ENCODE measurements around the gene HELZ. TPM values are rescaled to one million over a fixed set of nuclear protein-coding genes. Genes with fewer than 3 reads are reported as not detected.

Gene HELZ
- total and polyA plus RNA-seq, 4 donors, result 5.5 to 175 (median 27.8) TPM

DNA sequence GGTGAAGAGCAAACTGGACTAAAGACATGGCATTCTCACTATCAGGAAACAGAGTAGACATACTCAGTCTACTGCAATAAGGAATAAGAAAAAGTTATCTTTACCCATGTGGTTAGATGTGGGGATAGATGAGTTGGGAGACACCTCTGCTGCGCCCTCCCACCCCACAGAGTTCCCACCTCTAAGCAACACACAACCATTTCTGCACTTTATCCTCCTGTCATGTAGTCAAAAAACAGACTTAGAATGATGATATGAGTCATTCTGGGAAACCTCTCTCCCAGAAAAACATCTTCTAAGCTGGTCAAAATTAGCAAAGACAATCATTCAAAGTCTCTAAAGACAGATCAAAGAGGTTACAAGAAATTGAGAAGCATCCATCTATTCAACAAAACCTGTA lies 105.7 kb downstream of the HELZ start:
- no peak for TF ChIP-seq CTCF (IDR thresholded peaks at IDR 0.05; ENCODE audit: control extremely low read depth, extremely low read depth)
- WGBS, 2 donors, result 97 to 100% methylated on average over 1 of the region's 1 CpG
- Histone ChIP-seq H3K27me3 (ENCODE audit: control insufficient read depth in 3 of 3, insufficient read depth in 3 of 3, low read length in 2 of 3) (no peaks in the 10 kb centered on the region), H3K36me3 (ENCODE audit: control insufficient read depth in 4 of 4, insufficient read depth in 4 of 4, low read length in 4 of 4) (peaks cover 6 to 23% (median 15%) of the 10 kb centered on the region in 4 donors), H3K4me3 (no peak overlapping the region), H3K4me1 (ENCODE audit: control insufficient read depth in 5 of 5, insufficient read depth in 5 of 5, low read length in 5 of 5) (peaks cover 0 to 2% (median 0%) of the 10 kb centered on the region in 5 donors), H3K9ac (ENCODE audit: insufficient read depth in 1 of 2, low read length in 2 of 2) (no peak overlapping the region), H3K9me3 (ENCODE audit: control insufficient read depth in 4 of 4, insufficient read depth in 3 of 4, low read length in 3 of 4) (no peaks in the 10 kb centered on the region), H3K27ac (ENCODE audit: low read depth in 1 of 2, low read length in 1 of 2) (no peak overlapping the region)
- ATAC-seq (ENCODE audit: insufficient read depth, low FRiP score) (no peak), DNase-seq (no peak)

GRCh38 chr17:67138392-67138791 lies 106.6 kb downstream of the HELZ start:
- ATAC-seq (ENCODE audit: insufficient read depth, low FRiP score) (no peak), DNase-seq (no peak)
- Histone ChIP-seq H3K27me3 (ENCODE audit: control insufficient read depth in 3 of 3, insufficient read depth in 3 of 3, low read length in 2 of 3) (no peaks in the 10 kb centered on the region), H3K36me3 (ENCODE audit: control insufficient read depth in 4 of 4, insufficient read depth in 4 of 4, low read length in 4 of 4) (peaks cover 6 to 23% (median 12%) of the 10 kb centered on the region in 4 donors), H3K4me1 (ENCODE audit: control insufficient read depth in 5 of 5, insufficient read depth in 5 of 5, low read length in 5 of 5) (peaks cover 0 to 2% (median 0%) of the 10 kb centered on the region in 5 donors), H3K9ac (ENCODE audit: insufficient read depth in 1 of 2, low read length in 2 of 2) (no peak overlapping the region), H3K4me3 (no peak overlapping the region), H3K27ac (ENCODE audit: low read depth in 1 of 2, low read length in 1 of 2) (no peak overlapping the region), H3K9me3 (ENCODE audit: control insufficient read depth in 4 of 4, insufficient read depth in 3 of 4, low read length in 3 of 4) (no peaks in the 10 kb centered on the region)
- no peak for TF ChIP-seq CTCF (IDR thresholded peaks at IDR 0.05; ENCODE audit: control extremely low read depth, extremely low read depth)

GRCh38 chr17:67137860-67138259 lies 107.1 kb downstream of the HELZ start:
- no peak overlapping the region for H3K27ac ChIP-seq (ENCODE audit: low read depth in 1 of 2, low read length in 1 of 2)
- no peak for TF ChIP-seq CTCF (IDR thresholded peaks at IDR 0.05; ENCODE audit: control extremely low read depth, extremely low read depth)
- no peak overlapping the region for H3K9ac ChIP-seq (ENCODE audit: insufficient read depth in 1 of 2, low read length in 2 of 2)
- no peak overlapping the region for H3K4me3 ChIP-seq
- H3K27me3 ChIP-seq (ENCODE audit: control insufficient read depth in 3 of 3, insufficient read depth in 3 of 3, low read length in 2 of 3), result no peaks in the 10 kb centered on the region
- WGBS, 2 donors, result 67 to 76% methylated on average over 5 of the region's 5 CpGs
- DNase-seq (no peak), ATAC-seq (ENCODE audit: insufficient read depth, low FRiP score) (no peak)
- H3K9me3 ChIP-seq (ENCODE audit: control insufficient read depth in 4 of 4, insufficient read depth in 3 of 4, low read length in 3 of 4), result no peaks in the 10 kb centered on the region
- peaks cover 6 to 23% (median 8%) of the 10 kb centered on the region in 4 donors for H3K36me3 ChIP-seq (ENCODE audit: control insufficient read depth in 4 of 4, insufficient read depth in 4 of 4, low read length in 4 of 4)
- H3K4me1 ChIP-seq (ENCODE audit: control insufficient read depth in 5 of 5, insufficient read depth in 5 of 5, low read length in 5 of 5), result peaks cover 0 to 2% (median 0%) of the 10 kb centered on the region in 5 donors

- Histone ChIP-seq H3K27me3 (ENCODE audit: control insufficient read depth in 3 of 3, insufficient read depth in 3 of 3, low read length in 2 of 3) (no peaks in the 10 kb centered on the region), H3K9me3 (ENCODE audit: control insufficient read depth in 4 of 4, insufficient read depth in 3 of 4, low read length in 3 of 4) (no peaks in the 10 kb centered on the region), H3K4me3 (no peak overlapping the region), H3K9ac (ENCODE audit: insufficient read depth in 1 of 2, low read length in 2 of 2) (no peak overlapping the region), H3K4me1 (ENCODE audit: control insufficient read depth in 5 of 5, insufficient read depth in 5 of 5, low read length in 5 of 5) (peaks cover 0 to 2% (median 0%) of the 10 kb centered on the region in 5 donors), H3K36me3 (ENCODE audit: control insufficient read depth in 4 of 4, insufficient read depth in 4 of 4, low read length in 4 of 4) (peaks cover 3 to 23% (median 6%) of the 10 kb centered on the region in 4 donors), H3K27ac (ENCODE audit: low read depth in 1 of 2, low read length in 1 of 2) (no peak overlapping the region)
- no peak for TF ChIP-seq CTCF (IDR thresholded peaks at IDR 0.05; ENCODE audit: control extremely low read depth, extremely low read depth)
- DNase-seq, result no peak
- WGBS, 2 donors, result 98 to 100% methylated on average over 3 of the region's 3 CpGs
- no peak for ATAC-seq (ENCODE audit: insufficient read depth, low FRiP score)
Observed at GRCh38 chr17:67137026-67137370, 108.0 kb downstream of the HELZ start.

All from lung (tissue), 12 donors.